Activated CD4-positive, alpha-beta T cell treated with anti-CD3 and anti-CD28 coated beads, Interleukin-2, amount 10 ng/mL, durations not matched to agents 24 days and 14 days (primary cell): ENCODE data around the gene TREM2. TPM values are rescaled to one million over a fixed set of nuclear protein-coding genes. Genes with fewer than 3 reads are reported as not detected.

Source experiments
- DNase-seq: peaks from one replicate; pipeline ENCODE4 v3.0.0; 2022
- H3K27ac Mint-ChIP-seq: one replicate; pipeline ENCODE4 v1.8.0; 2022; ENCODE audit warnings: mild to moderate bottlenecking, mixed read lengths
- H3K27me3 Mint-ChIP-seq: one replicate; pipeline ENCODE4 v1.8.0; 2022; ENCODE audit warnings: mixed read lengths
- H3K36me3 Mint-ChIP-seq: one replicate; pipeline ENCODE4 v1.8.0; 2022; ENCODE audit warnings: low read depth, mild to moderate bottlenecking, mixed read lengths
- H3K4me1 Mint-ChIP-seq: one replicate; pipeline ENCODE4 v1.8.0; 2021; ENCODE audit warnings: mixed read lengths
- H3K4me3 Mint-ChIP-seq: one replicate; pipeline ENCODE4 v1.8.0; 2022; ENCODE audit warnings: mild to moderate bottlenecking, moderate library complexity, mixed read lengths
- H3K9me3 Mint-ChIP-seq: one replicate; pipeline ENCODE4 v1.8.0; 2021; ENCODE audit warnings: mixed read lengths
- intact Hi-C: fragments of 100-400 bp; cut with micrococcal nuclease; formaldehyde crosslinking; loops from one replicate; pipeline ENCODE4 v1.15.1; 2023
- total RNA-seq: library from RNA; stranded (reverse); gene quantifications from 2 replicates; pipeline ENCODE4 v1.2.3, GENCODE V29; 2022

TREM2 gene
- not detected in 2 replicates for total RNA-seq

DNA sequence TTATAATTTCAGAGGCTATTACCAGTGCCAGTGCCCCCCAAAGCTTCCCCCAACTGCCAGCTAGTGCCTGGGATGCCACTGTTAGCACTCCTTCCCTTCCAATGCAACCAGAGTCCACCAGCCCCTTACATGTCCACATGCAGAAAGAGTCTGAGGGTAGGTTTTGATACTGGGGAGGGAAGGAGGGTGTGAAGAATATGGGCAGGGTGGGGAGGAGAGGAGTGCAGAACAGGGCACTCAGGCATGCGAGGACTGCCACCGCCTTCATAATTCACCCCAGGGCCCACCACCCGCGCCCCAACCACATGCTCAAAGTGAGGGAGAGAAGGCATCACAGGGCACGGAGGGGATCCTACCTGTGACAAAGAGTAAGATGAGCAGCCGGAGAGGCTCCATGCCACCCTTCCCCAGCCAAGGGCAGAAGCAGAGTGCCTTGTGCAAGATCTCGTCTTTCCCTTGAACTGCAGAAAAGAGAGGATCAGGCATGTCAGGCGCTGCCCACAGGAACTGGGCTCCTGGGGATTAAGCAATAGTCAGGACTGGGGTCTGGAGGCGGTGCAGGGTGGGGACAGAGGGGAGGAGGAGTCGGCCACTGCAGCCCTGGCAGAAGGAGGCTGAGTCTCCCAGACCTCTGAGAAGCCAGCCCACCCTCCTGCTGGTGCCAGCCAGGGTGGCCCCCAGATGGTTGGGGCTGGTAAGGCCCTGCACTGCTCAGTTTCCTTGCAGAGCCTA, at the start of gene TREM2:
Gene TREM2 (minus strand): TSS at position 430 of the 732 bp plus-strand sequence. CDS start 34 bp downstream, at position 396.
- peak; percentile 34 for DNase-seq
- Mint-ChIP-seq H3K36me3 (no peaks in the 10 kb centered on the region), H3K27ac (no peak within 1 kb of the TSS), H3K27me3 (peaks cover 13% of the 10 kb centered on the region), H3K4me3 (no peak within 1 kb of the TSS), H3K9me3 (no peaks in the 10 kb centered on the region), H3K4me1 (no peaks in the 10 kb centered on the region)
- intact Hi-C loops = no loop called here

GRCh38 chr6:41209547-41210320, 46.8 kb upstream of the TREM2 start:
- peaks cover 4% of the 10 kb centered on the region for H3K4me1 Mint-ChIP-seq
- H3K4me3 Mint-ChIP-seq = no peak overlapping the region
- H3K36me3 Mint-ChIP-seq = peaks cover 4% of the 10 kb centered on the region
- DNase-seq = peak; percentile 51
- H3K9me3 Mint-ChIP-seq = peaks cover 20% of the 10 kb centered on the region
- peaks cover 11% of the 10 kb centered on the region for H3K27me3 Mint-ChIP-seq
- intact Hi-C loops = no loop called here
- H3K27ac Mint-ChIP-seq = no peak overlapping the region

DNA sequence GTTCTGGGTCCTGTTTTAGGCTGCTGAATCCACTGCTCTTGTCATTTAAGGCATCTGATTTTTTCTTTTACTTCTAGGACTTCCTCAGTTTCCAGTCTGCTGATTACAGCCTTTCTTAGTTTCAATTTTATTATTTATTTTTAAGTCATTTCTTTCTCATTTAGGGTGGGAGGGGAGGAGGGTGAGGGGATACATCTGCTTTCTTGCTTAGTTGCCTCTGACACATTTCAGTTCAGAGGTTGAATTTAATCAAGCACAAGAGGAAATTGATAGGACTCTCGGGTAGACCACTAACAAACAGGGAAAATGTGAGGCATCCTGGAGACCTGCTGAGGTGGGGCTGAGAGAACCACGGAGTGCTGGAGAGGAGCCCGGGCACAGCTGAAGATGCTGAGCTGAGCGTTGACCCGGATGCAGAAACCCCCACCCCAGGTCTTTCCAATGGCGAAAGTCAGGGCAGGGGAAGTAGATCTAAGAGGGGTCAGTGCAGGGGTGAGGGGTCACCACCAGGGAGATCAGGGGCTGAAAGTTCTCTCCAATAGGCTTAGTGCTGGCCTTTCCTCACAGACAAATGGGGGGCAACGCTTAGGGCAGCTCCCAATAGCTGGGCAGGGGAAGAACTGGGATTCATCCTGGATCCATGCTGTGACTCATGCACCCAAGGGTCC, 45.7 kb upstream of the TREM2 start:
- Mint-ChIP-seq H3K36me3 (peaks cover 4% of the 10 kb centered on the region), H3K27ac (no peak overlapping the region), H3K27me3 (peaks cover 7% of the 10 kb centered on the region), H3K9me3 (peaks cover 13% of the 10 kb centered on the region), H3K4me1 (peaks cover 4% of the 10 kb centered on the region), H3K4me3 (no peak overlapping the region)
- DNase-seq = peak; percentile 45
- intact Hi-C loops = no loop called here

GRCh38 chr6:41204156-41204555, 41.2 kb upstream of the TREM2 start:
- Mint-ChIP-seq H3K27ac (no peak overlapping the region), H3K4me3 (no peak overlapping the region), H3K4me1 (peaks cover 39% of the 10 kb centered on the region), H3K9me3 (peaks cover 13% of the 10 kb centered on the region), H3K36me3 (peaks cover 8% of the 10 kb centered on the region), H3K27me3 (peaks cover 2% of the 10 kb centered on the region)
- intact Hi-C loops = loop anchor here (5.0 kb wide), 1 partner anchor 113 kb away; no protein-coding TSS in a partner anchor
- DNase-seq = no peak

GRCh38 chr6:41201764-41202173, 38.9 kb upstream of the TREM2 start:
- Mint-ChIP-seq H3K27ac (peak overlapping the region; percentile 94), H3K27me3 (peaks cover 2% of the 10 kb centered on the region), H3K36me3 (peaks cover 14% of the 10 kb centered on the region), H3K4me1 (peaks cover 46% of the 10 kb centered on the region), H3K4me3 (peak overlapping the region; percentile 80), H3K9me3 (peaks cover 6% of the 10 kb centered on the region)
- intact Hi-C loops = loop anchor here (5.0 kb wide), 1 partner anchor 116 kb away; no protein-coding TSS in a partner anchor
- DNase-seq = peak; percentile 57

GRCh38 chr6:41200901-41201763, 38.2 kb upstream of the TREM2 start, which contains the start of gene TREML2:
TSS of gene TREML2 (minus strand) at chr6:41201149. CDS start at chr6:41201008, 141 bp downstream.
- peak within 1 kb of the TSS; percentile 94 for H3K27ac Mint-ChIP-seq
- H3K4me3 Mint-ChIP-seq = peak within 1 kb of the TSS; percentile 80
- peaks cover 18% of the 10 kb centered on the region for H3K36me3 Mint-ChIP-seq
- peaks cover 5% of the 10 kb centered on the region for H3K9me3 Mint-ChIP-seq
- peak; percentile 82 for DNase-seq
- intact Hi-C loops = loop anchor here (1.0 to 5.0 kb wide), 2 partner anchors 116 to 129 kb away; partner anchors contain the start of genes NFYA and OARD1
- H3K4me1 Mint-ChIP-seq = peaks cover 49% of the 10 kb centered on the region
- peaks cover 2% of the 10 kb centered on the region for H3K27me3 Mint-ChIP-seq

- peaks cover 51% of the 10 kb centered on the region for H3K4me1 Mint-ChIP-seq
- peaks cover 5% of the 10 kb centered on the region for H3K9me3 Mint-ChIP-seq
- peak overlapping the region; percentile 94 for H3K27ac Mint-ChIP-seq
- DNase-seq = peak; percentile 92
- intact Hi-C loops = loop anchor here (1.0 to 5.0 kb wide), 2 partner anchors 117 to 128 kb away; partner anchors contain the start of genes NFYA and OARD1
- H3K4me3 Mint-ChIP-seq = peak overlapping the region; percentile 80
- H3K36me3 Mint-ChIP-seq = peaks cover 21% of the 10 kb centered on the region
- peaks cover 2% of the 10 kb centered on the region for H3K27me3 Mint-ChIP-seq
Observed at GRCh38 chr6:41200296-41200900, 37.5 kb upstream of the TREM2 start.

DNA sequence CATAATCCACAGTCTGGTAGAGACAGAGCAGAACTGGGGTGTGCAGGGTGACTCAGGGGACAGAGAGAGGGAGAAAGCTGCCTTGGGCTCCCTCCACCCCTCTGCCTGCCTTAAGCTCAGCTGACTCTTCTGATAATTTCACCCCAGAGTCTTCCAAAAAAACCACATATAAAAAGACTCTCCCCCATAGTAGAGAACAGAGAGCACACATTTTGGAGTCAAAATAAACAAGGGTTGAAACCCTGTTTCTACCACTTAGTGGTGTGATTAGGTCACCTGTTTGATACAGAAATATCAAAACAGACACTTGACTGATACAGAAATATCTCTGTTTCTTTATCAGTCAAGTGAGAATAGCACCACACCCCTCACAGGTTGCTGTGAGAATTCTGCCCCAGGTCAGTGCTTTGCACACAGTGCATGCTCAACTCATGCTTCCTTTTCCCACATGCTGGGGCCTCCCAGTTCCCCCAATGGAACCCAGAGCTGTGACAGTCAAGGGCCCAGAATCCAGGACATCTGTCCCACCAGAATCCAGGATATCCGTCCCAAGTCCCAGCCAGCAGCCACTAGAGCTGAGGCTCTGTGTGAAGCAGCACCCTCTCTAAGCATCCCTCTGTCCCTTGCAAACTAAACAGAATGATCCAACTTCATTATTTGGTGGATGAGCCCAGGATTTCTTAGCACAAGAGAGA, 36.8 kb upstream of the TREM2 start:
- no peaks in the 10 kb centered on the region for H3K9me3 Mint-ChIP-seq

GRCh38 chr6:41197234-41197633, 34.3 kb upstream of the TREM2 start:
- no peak overlapping the region for H3K4me3 Mint-ChIP-seq
- DNase-seq = peak; percentile 44
- no peaks in the 10 kb centered on the region for H3K27me3 Mint-ChIP-seq
- intact Hi-C loops = no loop called here
- peaks cover 55% of the 10 kb centered on the region for H3K4me1 Mint-ChIP-seq
- peaks cover 38% of the 10 kb centered on the region for H3K36me3 Mint-ChIP-seq
- H3K27ac Mint-ChIP-seq = no peak overlapping the region
- H3K9me3 Mint-ChIP-seq = no peaks in the 10 kb centered on the region

More for the DNA sequence above, 36.8 kb upstream of the TREM2 start:
- intact Hi-C loops = loop anchor here (1.0 to 5.0 kb wide), 2 partner anchors 118 to 127 kb away; partner anchors contain the start of genes NFYA and OARD1
- peak; percentile 78 for DNase-seq
- peaks cover 57% of the 10 kb centered on the region for H3K4me1 Mint-ChIP-seq
- peaks cover 26% of the 10 kb centered on the region for H3K36me3 Mint-ChIP-seq
- H3K4me3 Mint-ChIP-seq = peak overlapping the region; percentile 80
- peak overlapping the region; percentile 94 for H3K27ac Mint-ChIP-seq
- no peaks in the 10 kb centered on the region for H3K27me3 Mint-ChIP-seq

- Mint-ChIP-seq H3K27ac (no peak overlapping the region), H3K27me3 (no peaks in the 10 kb centered on the region)
- intact Hi-C loops = no loop called here
Observed at GRCh38 chr6:41194386-41194785, 31.5 kb upstream of the TREM2 start.

GRCh38 chr6:41193884-41194283, 31.0 kb upstream of the TREM2 start:
- intact Hi-C loops = no loop called here
- H3K9me3 Mint-ChIP-seq = no peaks in the 10 kb centered on the region
- peaks cover 51% of the 10 kb centered on the region for H3K36me3 Mint-ChIP-seq
- no peaks in the 10 kb centered on the region for H3K27me3 Mint-ChIP-seq
- no peak overlapping the region for H3K27ac Mint-ChIP-seq
- no peak overlapping the region for H3K4me3 Mint-ChIP-seq
- no peak for DNase-seq
- H3K4me1 Mint-ChIP-seq = peaks cover 27% of the 10 kb centered on the region

More at GRCh38 chr6:41194386-41194785, 31.5 kb upstream of the TREM2 start:
- Mint-ChIP-seq H3K4me3 (no peak overlapping the region), H3K9me3 (no peaks in the 10 kb centered on the region), H3K4me1 (peaks cover 30% of the 10 kb centered on the region), H3K36me3 (peaks cover 51% of the 10 kb centered on the region)
- no peak for DNase-seq

GRCh38 chr6:41193171-41193734, 30.3 kb upstream of the TREM2 start:
- Mint-ChIP-seq H3K4me3 (no peak overlapping the region), H3K27me3 (no peaks in the 10 kb centered on the region), H3K36me3 (peaks cover 50% of the 10 kb centered on the region), H3K27ac (no peak overlapping the region), H3K4me1 (peaks cover 31% of the 10 kb centered on the region), H3K9me3 (no peaks in the 10 kb centered on the region)
- no peak for DNase-seq
- intact Hi-C loops = no loop called here
